ENCODE results near the gene HTRA1. TPM values are rescaled to one million over a fixed set of nuclear protein-coding genes. Genes with fewer than 3 reads are reported as not detected.

The HTRA1 gene
- total RNA-seq, 1 donor from 2014 or later, result 62.6 TPM

DNA sequence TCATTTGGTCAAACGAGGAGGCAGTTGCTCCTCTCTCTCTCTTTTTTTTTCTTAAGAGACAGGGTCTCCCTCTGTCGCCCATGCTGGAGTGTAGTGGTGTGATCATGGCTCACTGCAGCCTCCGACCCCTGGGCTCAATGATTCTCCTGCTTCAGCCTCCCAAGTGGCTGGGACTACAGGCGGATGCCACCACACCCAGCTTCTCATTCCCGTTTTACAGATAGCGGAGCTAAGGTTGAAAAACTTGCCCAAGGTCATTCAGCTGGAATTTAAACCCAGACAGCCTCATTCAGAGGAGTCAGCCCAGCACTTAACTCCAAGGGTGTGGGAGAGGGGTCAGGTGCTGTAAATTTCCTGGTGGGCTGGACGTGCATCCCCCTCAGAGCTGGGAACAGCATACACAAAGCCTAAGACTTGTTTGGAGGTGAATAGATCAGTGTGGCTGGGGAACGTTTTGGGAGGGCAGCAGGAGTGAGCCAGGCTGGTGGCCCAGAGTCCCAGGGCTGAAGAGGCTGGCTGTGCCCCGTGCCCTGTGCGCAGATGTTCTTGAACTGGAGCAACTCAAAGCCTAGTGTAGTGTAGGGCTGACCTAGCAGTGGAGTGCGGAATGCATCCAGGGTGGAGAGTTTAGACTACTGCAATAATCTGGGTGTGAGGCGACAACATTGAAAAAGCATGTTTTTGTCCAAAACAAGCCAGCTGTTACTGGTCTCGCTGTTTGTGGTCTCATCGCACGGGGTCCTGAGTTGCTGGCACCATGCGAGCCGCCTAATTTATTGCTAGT, 2.3 kb downstream of the HTRA1 start:
- intact Hi-C loops (cut with micrococcal nuclease), result no loop called here
- no peak for DNase-seq
- H3K27me3 ChIP-seq (ENCODE audit: low read depth), result no peaks in the 10 kb centered on the region
- H3K4me3 ChIP-seq, result peak overlapping the region; percentile 91
- no peaks in the 10 kb centered on the region for H3K9me3 ChIP-seq (replicated peaks)
- no peak overlapping the region for H3K27ac ChIP-seq (replicated peaks)
- TF ChIP-seq, protein P1, sequence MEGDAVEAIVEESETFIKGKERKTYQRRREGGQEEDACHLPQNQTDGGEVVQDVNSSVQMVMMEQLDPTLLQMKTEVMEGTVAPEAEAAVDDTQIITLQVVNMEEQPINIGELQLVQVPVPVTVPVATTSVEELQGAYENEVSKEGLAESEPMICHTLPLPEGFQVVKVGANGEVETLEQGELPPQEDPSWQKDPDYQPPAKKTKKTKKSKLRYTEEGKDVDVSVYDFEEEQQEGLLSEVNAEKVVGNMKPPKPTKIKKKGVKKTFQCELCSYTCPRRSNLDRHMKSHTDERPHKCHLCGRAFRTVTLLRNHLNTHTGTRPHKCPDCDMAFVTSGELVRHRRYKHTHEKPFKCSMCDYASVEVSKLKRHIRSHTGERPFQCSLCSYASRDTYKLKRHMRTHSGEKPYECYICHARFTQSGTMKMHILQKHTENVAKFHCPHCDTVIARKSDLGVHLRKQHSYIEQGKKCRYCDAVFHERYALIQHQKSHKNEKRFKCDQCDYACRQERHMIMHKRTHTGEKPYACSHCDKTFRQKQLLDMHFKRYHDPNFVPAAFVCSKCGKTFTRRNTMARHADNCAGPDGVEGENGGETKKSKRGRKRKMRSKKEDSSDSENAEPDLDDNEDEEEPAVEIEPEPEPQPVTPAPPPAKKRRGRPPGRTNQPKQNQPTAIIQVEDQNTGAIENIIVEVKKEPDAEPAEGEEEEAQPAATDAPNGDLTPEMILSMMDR (IDR thresholded peaks at IDR 0.05; ENCODE audit: borderline replicate concordance), result no peak
- no peaks in the 10 kb centered on the region for H3K36me3 ChIP-seq
- peaks cover 58% of the 10 kb centered on the region for H3K4me1 ChIP-seq

DNA sequence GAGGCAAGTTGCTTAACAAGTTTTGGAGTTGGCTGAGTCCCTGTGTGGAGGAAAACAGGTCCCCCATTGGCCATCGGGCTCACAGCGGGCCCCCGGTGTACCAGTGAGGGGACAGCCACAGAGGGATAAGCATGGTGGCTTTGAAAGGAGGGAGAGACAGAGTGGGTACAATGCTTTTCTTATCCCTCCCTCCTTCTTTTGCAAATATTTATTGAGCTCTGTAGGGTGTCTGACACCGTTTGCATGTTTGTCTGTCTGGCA, 2.8 kb downstream of the HTRA1 start:
- no peak overlapping the region for H3K4me3 ChIP-seq
- intact Hi-C loops (cut with micrococcal nuclease), result no loop called here
- no peak for DNase-seq

DNA sequence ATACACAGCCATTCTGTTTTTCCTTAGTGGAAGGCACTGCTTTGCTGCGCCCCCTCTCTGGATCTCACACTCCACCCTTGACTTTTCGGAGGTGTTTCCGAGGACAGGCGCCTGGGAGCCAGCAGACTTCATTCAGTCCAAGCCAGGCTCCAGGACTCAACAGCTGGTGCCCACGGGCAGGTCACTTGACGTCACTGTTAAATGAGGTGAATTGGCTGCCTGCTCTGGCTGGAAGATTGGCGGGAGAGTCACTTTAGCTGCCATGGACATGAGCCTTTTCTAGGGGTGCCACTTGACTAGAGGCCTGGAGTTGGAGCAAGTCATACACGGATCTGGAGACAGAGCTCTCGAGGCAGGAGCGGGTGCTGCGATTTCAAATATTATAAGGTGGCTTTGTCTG, 3.2 kb downstream of the HTRA1 start:
- Histone ChIP-seq H3K4me3 (no peak overlapping the region), H3K36me3 (no peaks in the 10 kb centered on the region), H3K4me1 (peaks cover 65% of the 10 kb centered on the region), H3K27me3 (ENCODE audit: low read depth) (no peaks in the 10 kb centered on the region), H3K9me3 (replicated peaks) (no peaks in the 10 kb centered on the region), H3K27ac (replicated peaks) (no peak overlapping the region)
- intact Hi-C loops (cut with micrococcal nuclease), result no loop called here
- no peak for DNase-seq
- TF ChIP-seq, protein P1 (IDR thresholded peaks at IDR 0.05; ENCODE audit: borderline replicate concordance), result no peak

More for the DNA sequence above, 2.8 kb downstream of the HTRA1 start:
- TF ChIP-seq, protein P1 (IDR thresholded peaks at IDR 0.05; ENCODE audit: borderline replicate concordance), result no peak
- Histone ChIP-seq H3K4me1 (peaks cover 61% of the 10 kb centered on the region), H3K27me3 (ENCODE audit: low read depth) (no peaks in the 10 kb centered on the region), H3K9me3 (replicated peaks) (no peaks in the 10 kb centered on the region), H3K36me3 (no peaks in the 10 kb centered on the region), H3K27ac (replicated peaks) (no peak overlapping the region)

DNA sequence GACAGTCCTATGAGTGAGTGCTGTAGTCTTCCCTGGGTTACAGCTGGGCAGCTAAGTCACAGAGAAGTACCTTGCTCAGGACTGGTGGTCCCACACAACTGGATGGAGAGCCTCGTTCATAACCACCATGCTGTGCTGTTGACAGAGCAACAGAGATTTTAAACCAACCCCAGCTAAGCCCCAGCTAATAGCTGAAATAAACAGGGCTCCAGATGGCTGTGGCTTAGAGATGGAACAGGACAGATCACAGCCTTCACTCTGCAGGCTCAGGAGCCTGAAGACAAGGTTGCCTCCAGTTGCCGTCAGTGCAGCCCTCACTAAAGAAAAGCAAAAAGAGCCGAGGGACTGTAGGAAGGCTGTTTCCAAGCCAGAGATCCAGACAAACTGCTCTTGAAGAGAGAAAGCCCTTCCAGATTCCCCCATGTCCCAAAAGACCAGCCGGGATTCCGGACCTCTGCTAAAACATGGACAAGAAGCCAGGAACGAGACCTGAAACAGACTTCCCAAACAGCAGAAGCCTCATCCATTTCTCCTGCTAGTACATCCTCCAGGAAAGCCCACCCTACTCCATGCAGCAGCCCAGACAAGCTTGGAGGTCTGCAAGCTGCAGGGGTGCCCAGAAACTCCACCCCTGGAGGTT, 4.2 kb downstream of the HTRA1 start:
- no peak for DNase-seq
- TF ChIP-seq, protein P1 (IDR thresholded peaks at IDR 0.05; ENCODE audit: borderline replicate concordance), result no peak
- intact Hi-C loops (cut with micrococcal nuclease), result no loop called here
- Histone ChIP-seq H3K4me1 (peaks cover 70% of the 10 kb centered on the region), H3K9me3 (replicated peaks) (no peaks in the 10 kb centered on the region), H3K27me3 (ENCODE audit: low read depth) (no peaks in the 10 kb centered on the region), H3K36me3 (no peaks in the 10 kb centered on the region), H3K27ac (replicated peaks) (no peak overlapping the region), H3K4me3 (no peak overlapping the region)

DNA sequence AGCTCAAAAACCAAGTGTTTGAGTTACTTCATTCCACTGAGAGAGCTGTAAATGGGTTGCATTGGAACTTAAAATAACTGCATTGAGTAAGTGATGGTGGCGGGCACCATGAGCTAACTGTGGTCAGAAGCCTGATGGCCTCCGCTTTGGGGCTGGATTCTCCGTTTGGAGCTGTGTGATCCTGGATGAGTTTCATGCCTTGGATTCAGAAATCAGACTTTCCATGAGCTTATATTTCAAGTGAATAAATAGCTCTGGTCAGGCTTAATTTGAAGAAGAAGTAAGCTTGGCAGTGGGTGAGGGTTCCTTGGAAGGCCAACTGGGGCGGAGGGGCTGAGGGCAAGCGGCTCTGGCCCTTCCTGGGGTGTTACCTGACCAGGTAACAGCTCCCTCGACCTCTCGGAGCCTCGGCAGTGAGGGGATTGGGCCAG, 5.6 kb downstream of the HTRA1 start:
- H3K4me1 ChIP-seq, result peaks cover 70% of the 10 kb centered on the region
- no peak for DNase-seq
- no peaks in the 10 kb centered on the region for H3K27me3 ChIP-seq (ENCODE audit: low read depth)
- TF ChIP-seq, protein P1 (IDR thresholded peaks at IDR 0.05; ENCODE audit: borderline replicate concordance), result no peak
- H3K9me3 ChIP-seq (replicated peaks), result no peaks in the 10 kb centered on the region
- no peaks in the 10 kb centered on the region for H3K36me3 ChIP-seq
- no peak overlapping the region for H3K27ac ChIP-seq (replicated peaks)
- H3K4me3 ChIP-seq, result no peak overlapping the region
- intact Hi-C loops (cut with micrococcal nuclease), result no loop called here
